Gastrocnemius medialis (tissue), 4 donors: ENCODE measurements around the gene PARD3B. TPM values are rescaled to one million over a fixed set of nuclear protein-coding genes. Genes with fewer than 3 reads are reported as not detected.

Experiments
- ATAC-seq, 2 donors: fragments of 150-250 bp; one replicate each; pipeline ENCODE4 v1.9.1; 2016
- DNase-seq, 2 donors: peaks; one replicate each; pipeline ENCODE4 v3.0.0-alpha.2; 2019
- H3K27ac ChIP-seq, 4 donors: fragments of 200-600 bp; sonication (generic); 1 replicate in 1 of 4; 2 replicates in 3 of 4; pipeline ENCODE4 v1.5.1; 2016 to 2018; ENCODE audit warnings: mild to moderate bottlenecking in 2 of 4, moderate library complexity in 1 of 4
- H3K27me3 ChIP-seq, 3 donors: fragments of 200-600 bp; sonication (generic) in 2 of 3; 1 replicate in 1 of 3; 2 replicates in 2 of 3; pipeline versions ENCODE4 v1.5.1 to v1.6.0; 2016 to 2019; ENCODE audit warnings: mild to moderate bottlenecking in 1 of 3, moderate library complexity in 1 of 3
- H3K36me3 ChIP-seq, 2 donors: fragments of 200-600 bp; sonication (generic) in 1 of 2; one replicate each; pipeline ENCODE4 v1.5.1; 2017 to 2018
- H3K4me1 ChIP-seq, 2 donors: fragments of 200-600 bp; sonication (generic) in 1 of 2; one replicate each; pipeline ENCODE4 v1.5.1; 2016 to 2017; ENCODE audit warnings: mild to moderate bottlenecking in 2 of 2
- H3K4me3 ChIP-seq, 4 donors: fragments of 200-600 bp; sonication (generic) in 3 of 4; 1 replicate in 1 of 4; 2 replicates in 3 of 4; pipeline ENCODE4 v1.5.1; 2016 to 2019; ENCODE audit warnings: mild to moderate bottlenecking in 2 of 4
- H3K9me3 ChIP-seq, 3 donors: fragments of 200-600 bp; sonication (generic) in 2 of 3; 1 replicate in 1 of 3; 2 replicates in 2 of 3; pipeline ENCODE4 v1.5.1; 2016 to 2019
- POLR2A ChIP-seq, 2 donors: fragments of 450-650 bp; IDR thresholded peaks; one replicate each; pipeline ENCODE4 v1.6.1; 2017; ENCODE audit warnings: antibody characterized with exemption in 2 of 2, mild to moderate bottlenecking in 2 of 2, moderate library complexity in 2 of 2
- in situ Hi-C, 4 donors: fragments of 200-750 bp; cut with MboI; loops; one replicate each; pipeline versions ENCODE4 v1.15.0 to v1.8.0; 2017; ENCODE audit warnings: low sequenced_read_pairs in 4 of 4
- intact Hi-C: fragments of 100-400 bp; cut with DNase I; formaldehyde crosslinking; loops from one replicate; pipeline ENCODE4 v1.15.1; 2023; ENCODE audit warnings: low total_unique reads
- total RNA-seq, 4 donors: library from RNA; depleted of rRNA; stranded (reverse); fragments of >200 nt; gene quantifications; one replicate each; pipeline versions ENCODE4 v1.1.0 to v1.2.3, GENCODE V29; 2016
- TF ChIP-seq, protein P1 (sequence below), 5 experiments: fragments of 450-650 bp in 3 of 5; fragments of 200-600 bp in 2 of 5; sonication (generic) in 2 of 5; IDR thresholded peaks in 4 of 5; conservative IDR thresholded peaks in 1 of 5; 1 replicate in 4 of 5; 2 replicates in 1 of 5; pipeline ENCODE4 v1.5.1; 2016 to 2019; ENCODE audit warnings: antibody characterized with exemption in 5 of 5, mild to moderate bottlenecking in 3 of 5, moderate library complexity in 3 of 5

PARD3B gene
- total RNA-seq, 4 donors from 2014 or later: 2.2 to 15.5 (median 4.6) TPM

DNA sequence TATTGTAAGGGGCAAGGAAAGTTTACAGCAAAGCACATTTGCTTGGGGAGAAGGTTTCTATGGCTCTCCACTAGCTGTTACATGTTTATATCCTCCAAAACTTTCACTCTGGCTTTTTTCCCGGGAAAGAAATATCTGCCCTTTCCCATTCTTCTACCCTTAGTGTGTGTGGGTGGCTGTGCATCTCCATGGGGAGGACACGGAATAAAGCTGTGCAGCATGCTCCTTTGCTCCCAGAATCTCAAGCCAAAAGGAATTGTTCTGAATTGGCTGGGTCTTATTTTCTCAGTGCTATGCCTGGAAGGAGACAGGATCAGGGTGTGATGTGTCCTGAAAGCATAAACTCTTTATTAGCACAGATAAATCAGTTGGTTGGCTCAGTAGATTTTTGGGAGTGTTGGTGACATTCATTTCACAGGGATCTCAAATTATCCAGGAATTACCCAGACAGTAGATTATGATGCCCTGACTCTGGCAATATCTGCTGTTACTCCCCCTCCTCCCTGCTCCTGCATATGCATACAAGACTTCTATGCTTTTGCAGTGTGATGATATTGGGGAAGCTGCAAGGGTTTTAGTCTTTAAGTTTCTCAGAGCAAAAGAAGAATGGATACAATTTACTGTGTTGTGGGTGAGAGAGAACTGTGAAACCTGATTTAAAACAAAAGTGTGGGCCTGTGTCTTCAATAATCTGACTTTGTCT lies 63.1 kb downstream of the PARD3B start:
- intact Hi-C loops: no loop called here

DNA sequence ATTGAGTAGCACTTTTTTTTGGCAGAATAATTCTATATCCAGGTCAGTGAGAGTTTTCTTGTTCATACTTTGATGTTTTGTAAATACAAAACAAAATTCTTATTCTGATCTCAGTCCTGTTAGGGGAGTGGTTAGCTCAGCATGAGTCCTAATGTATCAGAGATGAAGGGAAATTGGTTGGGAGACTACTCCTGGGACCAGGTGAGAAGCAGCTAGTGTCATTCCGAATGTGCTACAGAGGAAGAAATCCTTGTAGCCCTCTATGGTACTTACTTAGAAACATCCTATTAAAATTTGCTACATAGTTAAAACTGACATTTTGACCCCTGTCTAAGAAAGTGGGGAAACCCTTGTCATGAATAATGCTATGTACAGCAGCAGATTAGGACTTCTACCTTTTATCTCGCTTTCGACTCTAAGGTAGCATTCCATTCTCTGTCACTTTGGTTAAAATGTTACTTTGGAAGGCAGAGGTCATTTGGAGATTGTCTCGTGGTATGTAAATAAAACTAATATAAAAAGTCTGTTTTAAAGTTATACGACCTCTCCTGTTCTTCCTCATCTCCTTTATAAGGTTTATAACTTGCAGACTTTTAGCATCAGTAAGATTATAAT lies 65.8 kb downstream of the PARD3B start:
- TF ChIP-seq, protein P1, sequence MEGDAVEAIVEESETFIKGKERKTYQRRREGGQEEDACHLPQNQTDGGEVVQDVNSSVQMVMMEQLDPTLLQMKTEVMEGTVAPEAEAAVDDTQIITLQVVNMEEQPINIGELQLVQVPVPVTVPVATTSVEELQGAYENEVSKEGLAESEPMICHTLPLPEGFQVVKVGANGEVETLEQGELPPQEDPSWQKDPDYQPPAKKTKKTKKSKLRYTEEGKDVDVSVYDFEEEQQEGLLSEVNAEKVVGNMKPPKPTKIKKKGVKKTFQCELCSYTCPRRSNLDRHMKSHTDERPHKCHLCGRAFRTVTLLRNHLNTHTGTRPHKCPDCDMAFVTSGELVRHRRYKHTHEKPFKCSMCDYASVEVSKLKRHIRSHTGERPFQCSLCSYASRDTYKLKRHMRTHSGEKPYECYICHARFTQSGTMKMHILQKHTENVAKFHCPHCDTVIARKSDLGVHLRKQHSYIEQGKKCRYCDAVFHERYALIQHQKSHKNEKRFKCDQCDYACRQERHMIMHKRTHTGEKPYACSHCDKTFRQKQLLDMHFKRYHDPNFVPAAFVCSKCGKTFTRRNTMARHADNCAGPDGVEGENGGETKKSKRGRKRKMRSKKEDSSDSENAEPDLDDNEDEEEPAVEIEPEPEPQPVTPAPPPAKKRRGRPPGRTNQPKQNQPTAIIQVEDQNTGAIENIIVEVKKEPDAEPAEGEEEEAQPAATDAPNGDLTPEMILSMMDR (IDR thresholded peaks at IDR 0.05 in 4 of 5, conservative IDR thresholded peaks at IDR 0.05 in 1 of 5): no peak
- TF ChIP-seq POLR2A (IDR thresholded peaks at IDR 0.05): no peak
- no peak for ATAC-seq
- in situ Hi-C loops: no loop called here

More for the DNA sequence above, 63.1 kb downstream of the PARD3B start:
- no peaks in the 10 kb centered on the region for H3K27me3 ChIP-seq
- no peak for DNase-seq
- no peak overlapping the region for H3K4me3 ChIP-seq
- H3K27ac ChIP-seq: no peak overlapping the region
- in situ Hi-C loops: no loop called here
- no peak for TF ChIP-seq POLR2A (IDR thresholded peaks at IDR 0.05)
- TF ChIP-seq, protein P1 (IDR thresholded peaks at IDR 0.05 in 4 of 5, conservative IDR thresholded peaks at IDR 0.05 in 1 of 5): no peak
- H3K9me3 ChIP-seq: no peaks in the 10 kb centered on the region
- no peak for ATAC-seq
- peaks cover 0 to 34% of the 10 kb centered on the region in 2 donors for H3K4me1 ChIP-seq
- no peaks in the 10 kb centered on the region for H3K36me3 ChIP-seq

DNA sequence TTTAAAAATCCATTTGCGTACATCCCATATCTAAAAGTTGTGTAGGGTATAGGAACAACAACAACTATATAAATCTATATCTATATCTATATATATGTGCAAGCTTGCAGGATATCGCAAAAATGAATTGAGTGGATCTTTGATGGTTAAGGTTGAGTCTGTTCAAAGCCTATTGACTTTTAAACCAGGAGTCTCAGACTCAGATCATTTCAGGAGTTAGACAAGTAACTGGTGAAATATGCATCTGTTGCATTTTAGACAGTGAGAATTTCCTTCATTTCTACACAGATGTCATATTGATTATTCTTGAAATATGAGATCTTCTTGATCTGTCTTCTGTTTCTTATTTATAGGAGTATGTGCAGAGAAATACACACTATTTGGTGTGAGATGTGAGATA lies 66.5 kb downstream of the PARD3B start:
- Histone ChIP-seq H3K9me3 (no peaks in the 10 kb centered on the region), H3K36me3 (no peaks in the 10 kb centered on the region), H3K4me1 (peaks cover 2 to 19% of the 10 kb centered on the region in 2 donors), H3K4me3 (no peak overlapping the region), H3K27ac (no peak overlapping the region), H3K27me3 (no peaks in the 10 kb centered on the region)
- in situ Hi-C loops: no loop called here
- DNase-seq (no peak), ATAC-seq (no peak)
- TF ChIP-seq, protein P1 (IDR thresholded peaks at IDR 0.05 in 4 of 5, conservative IDR thresholded peaks at IDR 0.05 in 1 of 5): no peak
- no peak for TF ChIP-seq POLR2A (IDR thresholded peaks at IDR 0.05)
- intact Hi-C loops: no loop called here

More for the DNA sequence above, 65.8 kb downstream of the PARD3B start:
- H3K27me3 ChIP-seq: no peaks in the 10 kb centered on the region
- H3K4me3 ChIP-seq: no peak overlapping the region
- intact Hi-C loops: no loop called here
- no peak overlapping the region for H3K27ac ChIP-seq
- DNase-seq: no peak
- no peaks in the 10 kb centered on the region for H3K9me3 ChIP-seq
- H3K36me3 ChIP-seq: no peaks in the 10 kb centered on the region
- H3K4me1 ChIP-seq: peaks cover 0 to 21% of the 10 kb centered on the region in 2 donors

DNA sequence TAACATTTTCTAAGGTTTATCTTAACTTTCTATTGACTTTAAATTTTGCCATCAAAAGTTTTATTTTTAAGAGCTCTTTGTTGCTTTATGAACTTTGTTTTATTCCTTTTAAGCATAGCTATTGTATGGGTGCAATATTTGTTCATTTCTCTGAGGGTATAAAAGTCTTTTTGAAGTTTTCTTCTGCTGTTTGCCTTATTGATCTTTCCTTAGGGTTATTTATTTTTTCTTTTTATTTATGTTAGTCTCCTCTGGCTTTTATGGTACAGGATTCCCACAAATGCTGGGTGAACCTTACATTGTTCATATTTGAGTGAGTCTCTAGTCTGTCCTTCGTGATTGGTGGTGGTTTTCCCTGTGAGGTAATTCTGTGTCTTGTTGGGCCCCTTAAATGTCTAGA lies 68.4 kb downstream of the PARD3B start:
- no peaks in the 10 kb centered on the region for H3K9me3 ChIP-seq
- TF ChIP-seq, protein P1 (IDR thresholded peaks at IDR 0.05 in 4 of 5, conservative IDR thresholded peaks at IDR 0.05 in 1 of 5): no peak
- no peak for TF ChIP-seq POLR2A (IDR thresholded peaks at IDR 0.05)
- ATAC-seq (no peak), DNase-seq (no peak)
- H3K27ac ChIP-seq: no peak overlapping the region
- in situ Hi-C loops: no loop called here
- intact Hi-C loops: no loop called here
- H3K4me3 ChIP-seq: no peak overlapping the region
- H3K36me3 ChIP-seq: no peaks in the 10 kb centered on the region
- no peaks in the 10 kb centered on the region for H3K27me3 ChIP-seq
- peaks cover 1 to 2% of the 10 kb centered on the region in 2 donors for H3K4me1 ChIP-seq
